NCI-H345 (cell line): Measurements from ENCODE around the gene SYNPO2.
"Not testable (repeated sequence)": the region's sequence is repeated elsewhere in the genome, so short reads cannot be mapped to it uniquely, and the experiment has no call there.

ENCODE experiments used
- DNase-seq: peaks from one replicate; lab custom pipeline; 2025; lab: John Stamatoyannopoulos, UW

Gene SYNPO2

DNA sequence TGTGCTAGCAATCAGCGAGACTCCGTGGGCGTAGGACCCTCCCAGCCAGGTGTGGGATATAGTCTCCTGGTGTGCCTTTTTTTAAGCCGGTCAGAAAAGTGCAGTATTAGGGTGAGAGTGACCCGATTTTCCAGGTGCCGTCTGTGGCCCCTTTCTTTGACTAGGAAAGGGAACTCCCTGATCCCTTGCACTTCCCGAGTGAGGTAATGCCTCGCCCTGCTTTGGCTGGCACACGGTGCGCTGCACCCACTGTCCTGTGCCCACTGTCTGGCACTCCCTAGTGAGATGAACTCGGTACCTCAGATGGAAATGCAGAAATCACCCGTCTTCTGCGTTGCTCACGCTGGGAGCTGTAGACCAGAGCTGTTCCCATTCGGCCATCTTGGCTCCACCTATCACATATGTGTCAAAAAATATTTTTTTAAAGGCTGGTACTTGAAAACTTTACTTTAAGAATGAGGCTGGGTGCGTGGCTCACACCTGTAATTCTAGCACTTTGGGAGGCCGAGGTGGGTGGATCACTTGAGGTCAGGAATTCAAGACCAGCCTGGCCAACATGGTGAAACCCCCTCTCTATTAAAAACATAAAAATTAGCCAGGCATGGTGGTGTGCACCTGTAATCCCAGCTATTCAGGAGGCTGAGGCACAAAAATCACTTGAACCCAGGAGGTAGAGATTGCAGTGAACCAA lies 179.2 kb downstream of the SYNPO2 start:
- DNase-seq = not testable (repeated sequence)

DNA sequence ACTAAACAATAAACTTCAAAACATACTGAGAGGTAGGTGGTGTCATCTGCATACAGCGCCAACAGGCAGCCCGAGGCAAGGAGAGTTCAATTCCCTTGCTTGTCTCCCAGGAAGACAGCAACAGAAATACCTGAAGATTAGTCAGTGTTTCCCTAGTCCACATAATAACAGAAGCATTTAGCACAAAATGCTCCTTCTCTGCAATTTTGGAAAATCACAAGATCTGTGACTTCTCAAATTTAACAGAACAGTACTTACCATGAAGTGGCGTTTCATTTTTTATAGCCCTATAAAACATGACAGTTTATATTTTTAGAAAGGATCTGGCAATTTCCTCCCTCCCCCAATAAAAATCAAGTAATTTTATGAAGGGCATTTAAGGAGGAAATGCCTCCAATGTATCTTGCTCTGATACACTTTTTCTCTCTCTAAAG lies 179.9 kb downstream of the SYNPO2 start:
- DNase-seq = no peak

DNA sequence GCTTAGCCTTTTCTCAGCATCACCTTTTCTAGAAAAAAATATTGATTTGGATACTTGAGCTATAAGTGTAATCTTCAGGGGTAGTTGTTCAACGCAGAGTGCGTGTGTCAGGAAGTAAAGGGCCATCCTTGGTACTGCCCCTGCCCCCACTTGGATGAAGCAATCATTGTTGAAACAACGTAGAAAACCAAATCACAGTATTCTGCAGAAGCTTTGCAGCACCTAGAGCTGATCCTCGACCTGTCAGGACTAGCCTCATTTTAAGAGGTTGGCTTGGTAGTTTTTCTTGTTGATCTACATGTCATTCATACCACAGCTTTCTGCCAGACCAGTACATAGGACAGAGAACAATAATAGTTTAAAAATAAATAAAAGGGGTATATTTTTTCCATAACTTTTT lies 181.6 kb downstream of the SYNPO2 start:
- no peak for DNase-seq

DNA sequence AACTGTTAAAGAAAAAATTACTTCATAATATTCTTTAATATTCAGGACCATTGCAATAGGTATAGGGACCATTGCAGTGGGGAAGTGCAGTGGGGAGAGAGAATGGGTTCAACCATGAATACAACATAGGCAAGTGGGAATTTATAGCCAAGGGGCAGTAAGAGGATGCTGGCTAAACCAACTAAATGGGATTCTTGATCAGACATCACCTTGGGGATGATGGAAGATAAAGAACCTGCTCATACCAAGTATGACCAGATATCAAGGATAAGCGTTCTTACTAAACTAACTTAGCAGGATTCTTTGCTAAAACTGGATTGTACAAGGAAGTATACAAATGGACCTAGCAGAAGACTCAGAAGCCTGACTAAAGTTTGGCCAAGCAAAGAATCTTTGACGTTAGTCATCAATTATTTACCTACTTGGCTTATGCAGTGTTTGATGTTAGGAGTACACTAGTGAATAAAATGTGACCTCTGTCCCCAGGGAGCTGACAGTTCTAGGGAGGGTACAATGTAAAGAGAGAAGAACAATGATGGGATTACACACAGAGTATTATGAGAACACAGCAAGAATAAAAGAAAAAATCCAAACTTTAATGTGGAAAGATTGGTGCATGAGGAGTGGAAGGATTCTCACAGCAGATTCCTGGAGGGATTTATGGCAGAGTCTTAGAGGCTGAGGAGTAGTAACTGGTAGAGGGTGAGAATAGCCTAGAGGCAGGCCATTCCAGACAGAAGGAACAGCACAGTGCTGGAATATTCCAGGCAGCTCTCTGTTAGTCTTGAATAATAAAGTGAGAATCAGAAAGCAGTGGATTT lies 192.3 kb downstream of the SYNPO2 start:
- no peak for DNase-seq

DNA sequence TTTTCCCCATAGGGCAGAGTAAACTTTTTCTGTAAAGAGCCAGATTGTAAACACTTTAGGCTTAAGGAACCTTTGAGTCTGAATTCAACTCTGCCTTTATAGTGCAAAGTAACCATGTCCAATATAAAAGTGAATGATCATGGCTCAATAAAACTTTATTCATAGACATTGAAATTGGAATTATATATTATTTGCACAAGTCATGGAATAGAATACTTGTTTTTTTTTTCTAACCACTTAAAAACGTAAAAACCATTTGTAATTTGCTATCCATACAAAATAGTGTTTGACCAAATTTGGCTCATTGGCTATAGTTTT lies 192.8 kb downstream of the SYNPO2 start:
- no peak for DNase-seq

DNA sequence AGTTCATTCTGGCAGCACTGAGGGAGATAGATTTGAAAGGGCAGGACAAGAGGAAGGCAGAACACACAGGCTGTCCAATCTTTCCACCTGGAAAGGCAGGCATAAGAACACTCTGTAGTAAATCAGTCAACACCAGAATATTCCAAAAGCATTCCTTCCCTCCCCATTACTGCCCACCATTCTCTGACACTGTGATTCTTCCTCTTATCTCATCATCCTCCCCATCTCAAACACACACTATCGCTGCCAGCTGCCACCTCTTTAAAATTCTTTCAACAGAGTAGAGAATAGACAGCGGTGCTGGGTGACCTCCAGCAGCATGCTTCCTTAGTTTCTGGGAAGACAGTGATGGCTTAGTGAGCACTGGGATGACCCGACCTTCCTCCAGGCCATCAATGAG lies 193.3 kb downstream of the SYNPO2 start:
- no peak for DNase-seq

DNA sequence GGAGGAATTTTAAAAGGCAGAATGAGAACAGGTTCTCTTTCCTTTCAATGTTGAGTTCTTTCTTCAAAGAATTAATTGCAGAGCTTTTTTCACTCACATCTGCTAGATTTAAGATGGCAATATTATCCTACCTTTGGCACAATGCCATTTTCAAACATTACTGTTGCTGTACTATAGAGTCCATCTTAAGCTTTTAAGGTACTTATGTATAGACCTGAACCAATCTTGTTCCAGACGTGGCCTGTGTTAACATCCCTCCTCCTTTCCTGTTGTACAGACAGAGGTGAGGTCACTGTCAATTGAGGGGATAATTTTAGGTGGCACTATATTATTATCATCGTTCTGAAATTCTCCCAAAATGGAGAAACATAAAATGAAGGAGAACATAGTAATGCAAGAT lies 194.0 kb downstream of the SYNPO2 start:
- DNase-seq = no peak

DNA sequence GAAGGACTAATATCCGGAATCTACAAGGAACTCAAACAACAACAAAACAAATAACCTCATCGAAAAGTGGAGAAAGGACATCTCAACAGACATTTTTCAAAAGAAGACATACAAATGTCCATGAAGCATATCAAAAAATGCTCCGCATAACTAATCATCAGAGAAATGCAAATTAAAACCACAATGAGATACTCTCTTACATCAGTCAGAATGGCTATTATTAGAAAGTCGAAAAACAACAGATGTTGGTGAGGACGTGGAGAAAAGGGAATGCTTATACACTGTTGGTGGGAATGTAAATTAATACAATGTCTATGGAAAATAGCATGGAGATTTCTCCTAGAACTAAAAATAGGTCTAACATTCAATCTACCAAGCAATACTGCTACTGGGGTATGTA lies 195.9 kb downstream of the SYNPO2 start:
- no peak for DNase-seq

DNA sequence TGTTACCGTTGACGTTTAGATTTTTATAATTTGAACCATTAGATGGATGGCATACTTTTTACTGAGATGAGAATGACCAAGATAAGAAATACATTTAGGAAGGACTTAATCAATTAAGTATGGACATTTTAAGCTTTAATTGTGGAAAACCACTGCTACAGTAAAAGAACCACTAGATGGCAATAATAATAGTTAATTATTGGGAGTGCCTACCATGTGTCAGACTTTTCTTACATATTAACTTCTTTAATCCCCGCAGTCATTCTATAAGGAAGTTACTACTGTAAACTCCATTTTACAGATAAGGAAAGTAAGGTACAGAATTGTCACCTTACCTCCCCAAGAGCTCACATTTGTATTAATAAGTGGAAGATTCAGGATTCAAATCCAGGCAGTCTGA lies 198.5 kb downstream of the SYNPO2 start:
- DNase-seq = no peak

DNA sequence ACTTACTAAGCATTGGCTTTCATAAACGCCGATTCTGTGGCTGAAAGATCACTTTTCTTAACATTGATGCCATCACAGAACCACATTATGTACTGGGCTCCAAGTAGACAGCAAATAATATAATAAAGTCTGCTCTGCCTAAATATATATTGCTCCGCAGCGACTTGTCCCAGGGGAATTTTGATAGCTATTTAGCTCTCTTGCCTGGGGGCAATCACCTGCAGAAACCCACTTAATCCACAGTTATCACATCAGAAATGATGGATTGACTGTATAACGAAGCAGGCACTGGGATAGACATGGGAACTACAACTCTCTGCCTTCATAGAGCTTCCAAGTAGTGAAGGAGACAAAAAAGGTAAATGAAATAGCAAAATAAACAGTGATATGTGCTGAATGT lies 199.0 kb downstream of the SYNPO2 start:
- no peak for DNase-seq

DNA sequence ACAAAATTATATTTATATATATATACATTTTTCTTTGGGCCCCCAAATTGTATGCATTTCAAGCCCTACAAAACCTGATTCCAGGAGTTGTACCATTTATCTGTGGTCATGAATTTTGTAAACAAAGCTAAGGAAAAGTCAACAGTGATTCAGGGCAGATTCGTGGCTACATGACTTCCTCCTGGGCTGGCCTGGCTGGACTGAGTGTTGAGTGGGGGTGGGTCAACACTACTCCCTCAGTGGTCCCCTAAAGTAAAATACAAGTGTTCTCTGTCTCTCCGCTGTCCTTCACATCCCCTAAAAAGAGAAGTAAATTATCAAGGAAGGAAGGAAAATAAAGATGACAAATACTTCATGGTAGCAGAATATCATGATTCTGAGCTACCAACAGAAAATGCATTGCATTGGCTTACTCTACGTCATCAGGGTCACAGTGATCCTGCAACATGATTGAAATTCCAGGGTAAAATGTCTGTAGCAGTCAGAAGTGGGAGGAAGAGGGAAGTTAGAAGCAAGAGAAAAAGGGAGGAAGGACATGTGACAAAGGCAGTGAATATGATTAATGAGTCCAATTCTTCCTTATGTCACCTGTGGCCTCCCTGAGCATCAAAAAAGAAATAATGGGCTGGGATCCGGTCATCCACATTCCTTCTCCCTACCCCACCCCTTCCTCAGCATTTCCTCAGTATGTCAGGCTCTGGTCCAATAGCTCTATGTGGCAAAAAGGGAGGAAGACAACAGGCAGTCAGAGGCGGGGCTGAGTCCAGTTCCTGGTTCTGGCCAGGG lies 204.6 kb downstream of the SYNPO2 start:
- DNase-seq = no peak

DNA sequence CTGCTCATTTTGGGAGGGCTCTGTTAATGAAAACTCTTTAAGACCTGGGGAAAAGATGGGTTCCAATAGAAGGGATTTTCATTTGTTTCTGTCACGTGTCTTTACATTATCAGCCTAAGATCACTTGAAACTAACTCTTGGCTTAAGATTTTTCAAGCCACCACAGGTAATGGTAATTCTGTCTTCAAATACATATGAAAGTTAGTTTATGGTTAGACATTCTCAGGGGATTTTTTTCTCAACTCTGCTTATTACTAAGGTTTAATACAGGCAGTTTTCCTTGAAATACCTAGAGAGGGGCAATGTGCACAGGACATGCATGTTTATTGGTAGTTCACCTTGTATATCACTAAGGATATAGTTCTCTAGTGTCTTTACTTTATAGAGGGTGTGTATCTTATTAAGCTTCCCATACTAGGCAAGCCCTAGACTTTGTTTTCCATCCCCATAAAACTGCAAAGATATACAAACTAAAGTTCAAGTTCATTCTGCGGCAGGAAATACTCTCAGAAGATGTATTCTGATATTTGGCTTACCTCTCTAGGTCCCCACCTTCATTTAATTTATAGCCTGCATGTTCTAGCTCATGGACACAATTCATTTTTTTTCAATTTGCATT lies 208.7 kb downstream of the SYNPO2 start:
- no peak for DNase-seq

DNA sequence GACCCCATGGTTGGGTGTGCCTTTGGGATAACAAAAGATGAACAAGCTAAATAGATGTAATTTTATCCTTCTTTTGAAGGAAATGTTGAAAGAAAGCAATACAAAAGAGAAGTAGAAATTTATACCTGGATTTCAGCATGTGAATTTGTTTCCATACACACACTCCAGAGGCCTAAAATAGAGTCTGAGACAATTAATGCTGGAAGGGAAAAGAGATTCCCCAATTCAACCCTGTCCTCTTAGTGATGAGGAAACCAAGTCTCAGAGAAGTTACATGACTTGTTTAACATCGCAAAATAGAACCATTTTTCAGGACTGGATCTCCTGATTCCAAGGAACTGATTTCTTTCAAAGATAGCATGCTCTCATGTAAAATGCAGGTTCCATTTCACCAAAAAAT lies 209.7 kb downstream of the SYNPO2 start:
- DNase-seq = no peak

DNA sequence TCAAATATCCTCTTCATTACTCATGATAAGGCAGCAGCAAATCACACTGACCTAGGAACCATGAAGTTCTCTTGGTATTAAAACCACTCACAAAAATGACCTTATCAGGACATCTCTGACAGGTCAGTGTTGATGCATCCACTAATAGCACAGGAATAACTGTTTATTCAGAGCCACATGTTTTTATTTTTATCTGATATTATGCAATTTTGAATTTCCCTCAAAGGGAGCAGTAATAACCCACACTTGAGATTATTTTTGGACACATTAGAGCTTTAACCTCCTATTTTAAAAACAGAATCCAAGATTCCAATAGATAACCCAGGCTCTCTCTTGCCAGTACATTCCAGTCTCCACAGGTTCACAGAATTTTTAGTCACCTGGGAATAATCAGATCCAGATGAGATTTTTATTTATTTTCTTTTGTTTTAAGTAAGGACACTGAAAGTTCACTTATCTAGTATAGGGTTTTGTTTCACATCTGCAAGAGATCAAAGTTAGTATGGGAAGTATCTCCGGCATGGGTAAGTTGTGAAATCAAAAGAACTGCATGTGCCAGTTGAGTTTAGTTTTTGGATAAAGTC lies 210.7 kb downstream of the SYNPO2 start:
- DNase-seq = no peak

DNA sequence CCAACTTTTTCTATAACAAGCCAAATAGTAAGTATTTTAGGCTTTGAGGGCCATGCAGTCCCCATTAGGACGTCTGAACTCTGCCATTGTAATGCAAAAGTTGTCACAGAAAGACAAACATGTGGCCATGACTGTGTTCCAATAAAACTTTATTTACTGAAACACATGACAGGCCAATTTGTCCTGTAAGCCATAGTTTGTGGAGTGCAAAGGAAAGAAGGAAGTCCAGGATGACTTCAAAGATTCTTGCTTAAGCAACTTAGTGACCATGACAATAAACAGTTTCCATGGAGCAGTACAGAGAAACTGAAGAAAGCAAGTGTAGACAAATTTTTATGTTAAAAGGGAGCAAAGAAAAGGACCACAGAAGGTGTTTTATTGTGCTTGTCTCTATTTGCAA lies 212.0 kb downstream of the SYNPO2 start:
- DNase-seq = no peak

DNA sequence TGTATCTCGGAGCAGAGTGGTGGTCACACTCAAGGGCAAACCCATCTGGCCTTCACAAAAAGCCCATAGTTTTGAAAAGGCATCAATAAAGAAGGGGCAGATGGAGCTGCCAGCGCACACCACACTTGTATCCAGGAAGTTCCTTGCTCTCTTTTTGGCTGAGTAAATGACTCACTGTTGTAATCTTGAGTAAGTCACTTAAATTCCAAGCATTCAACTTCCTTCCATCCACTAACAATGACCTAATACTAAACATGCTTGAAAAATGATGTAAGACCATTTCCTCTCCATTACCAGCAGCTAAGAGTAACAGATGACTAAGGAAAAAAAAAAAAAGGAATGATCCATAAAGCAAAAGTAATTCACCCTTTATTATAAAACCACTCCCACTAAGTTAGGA lies 214.6 kb downstream of the SYNPO2 start:
- DNase-seq = no peak

DNA sequence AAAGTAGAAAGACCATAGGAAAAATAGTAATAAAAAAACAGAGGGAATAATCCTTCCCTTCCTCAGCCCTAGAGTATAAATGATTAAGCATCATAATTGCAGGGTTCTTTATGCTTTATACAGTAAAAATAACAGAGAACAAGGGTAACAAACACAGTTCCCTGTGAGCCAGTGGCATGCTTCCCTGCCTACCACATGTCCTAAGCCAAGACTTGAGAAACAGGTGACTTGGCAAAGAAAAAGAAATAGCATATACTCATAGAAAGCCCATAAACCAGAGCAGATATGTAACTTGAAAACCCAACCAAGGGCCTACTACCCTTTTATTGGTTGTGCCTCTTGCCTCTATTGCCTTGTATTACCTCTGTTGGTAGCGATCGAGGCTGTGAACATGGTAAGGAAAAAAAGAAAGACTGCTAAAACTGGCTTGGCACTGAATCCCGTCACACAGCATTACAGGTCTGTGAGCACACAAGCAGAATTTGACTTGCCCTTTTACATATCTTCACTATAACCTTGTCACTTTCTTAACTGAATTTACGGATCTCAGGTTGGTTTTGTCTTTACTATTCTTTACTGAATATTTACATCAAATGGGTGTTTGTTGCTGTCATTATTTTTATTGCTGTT lies 216.1 kb downstream of the SYNPO2 start:
- no peak for DNase-seq

DNA sequence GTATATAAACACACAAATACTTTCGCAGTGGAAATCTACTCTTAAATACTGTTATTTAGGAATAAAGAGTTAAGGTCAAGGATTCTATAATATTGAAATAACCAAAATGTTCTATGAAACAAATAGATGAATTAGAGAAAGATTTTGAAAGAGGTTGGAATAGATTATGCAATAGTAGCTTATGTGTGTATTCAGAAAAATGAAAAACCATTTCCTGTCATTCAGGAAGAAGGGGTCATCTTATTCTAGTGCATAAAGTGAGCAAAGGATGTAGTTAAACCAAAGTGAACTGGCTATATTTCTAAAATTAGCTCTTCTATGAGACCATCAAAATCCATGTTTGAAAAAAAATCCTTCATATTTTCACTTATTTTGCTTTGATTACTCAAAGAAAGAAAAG lies 217.0 kb downstream of the SYNPO2 start:
- DNase-seq = no peak

DNA sequence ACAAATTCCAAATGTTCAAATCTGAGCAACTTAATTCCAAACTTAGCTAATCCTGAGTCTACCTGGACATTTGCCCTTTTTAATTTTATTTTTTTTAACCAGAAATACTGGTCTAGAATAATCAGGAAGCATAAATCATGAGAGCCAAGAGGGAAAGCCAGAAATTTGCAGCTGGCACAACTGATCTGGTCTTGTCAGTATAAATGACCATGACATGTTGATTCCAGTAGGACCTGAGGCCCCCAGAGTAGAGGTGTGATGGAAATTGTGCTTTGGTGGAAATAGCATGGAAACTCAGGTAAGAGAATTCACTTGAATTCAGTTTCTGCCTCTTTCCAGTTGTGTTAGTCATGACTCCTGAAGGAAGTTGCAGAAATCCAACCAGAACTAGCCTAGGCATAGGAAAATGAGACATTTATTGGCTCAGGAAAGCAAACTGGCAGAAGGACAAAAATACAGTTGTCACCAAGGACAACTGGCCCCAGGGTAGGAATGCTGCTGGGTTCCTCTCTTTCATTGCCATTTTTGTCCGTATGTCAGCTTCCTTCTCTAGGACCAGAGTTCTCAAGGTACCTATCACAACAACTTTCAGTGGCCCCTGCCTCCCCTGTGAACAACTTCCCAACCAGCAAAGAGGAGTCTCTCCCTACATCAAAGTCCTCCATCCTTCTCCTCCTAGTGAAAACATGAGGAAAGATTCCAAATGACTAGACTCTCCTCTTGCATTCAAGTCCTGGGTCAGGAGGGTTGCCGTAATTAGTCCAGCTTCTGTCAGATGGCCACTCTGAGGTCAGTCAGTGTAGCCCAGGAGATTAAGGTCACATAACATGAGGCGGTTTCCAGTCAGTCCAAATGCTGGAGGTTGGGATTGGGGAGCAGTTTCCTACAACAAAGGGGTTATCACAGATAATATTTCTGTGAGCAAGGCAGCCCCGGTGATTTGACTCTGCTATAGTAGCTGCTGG lies 217.7 kb downstream of the SYNPO2 start:
- no peak for DNase-seq

DNA sequence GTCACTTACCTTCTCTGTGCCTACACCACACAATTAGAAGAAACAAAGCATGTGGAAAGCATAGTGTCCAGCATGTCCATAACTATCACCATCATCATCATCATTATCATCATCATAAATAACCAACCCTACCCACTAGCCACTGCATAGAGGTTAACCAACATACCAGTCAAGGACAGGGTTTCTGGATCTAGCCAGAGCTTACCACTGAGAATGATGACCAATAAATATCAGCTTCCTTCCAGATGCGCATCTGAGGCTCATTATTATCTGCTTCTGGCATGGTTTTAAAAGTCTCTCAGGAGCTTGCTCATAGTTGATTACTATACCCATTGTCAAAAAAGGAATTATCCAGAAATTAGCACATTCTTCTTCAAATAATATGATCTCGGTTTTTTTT lies 221.5 kb downstream of the SYNPO2 start:
- DNase-seq = no peak
